GM12874 (cell line): Measurements from ENCODE around the gene MAN2B1.

ENCODE experiments used
- TF ChIP-seq, protein P1 (sequence below): IDR thresholded peaks from 2 replicates; pipeline ENCODE4 v1.5.1; 2011; ENCODE audit warnings: low read depth, mild to moderate bottlenecking, control low read depth, low read length, moderate library complexity; ENCODE audit not compliant: insufficient read depth

MAN2B1 gene

DNA sequence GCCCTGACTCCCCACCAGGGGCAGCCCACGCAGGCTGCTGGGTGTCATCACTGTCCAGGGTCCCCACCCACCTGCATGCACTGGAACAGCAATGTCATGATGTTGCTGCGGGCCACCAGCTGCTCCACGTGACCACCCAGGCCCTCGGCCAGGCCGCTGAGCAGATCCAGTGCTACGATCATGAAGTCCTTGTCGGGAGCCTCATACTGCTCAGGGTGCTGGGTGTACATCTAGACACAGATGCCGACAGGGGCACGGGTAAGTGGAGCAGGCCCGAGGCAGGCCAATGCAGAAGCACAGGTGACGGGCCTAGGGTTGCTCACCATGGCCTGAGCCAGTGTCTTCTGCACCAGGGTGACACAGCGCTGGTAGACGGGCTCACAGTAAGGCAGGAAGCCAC is 38.6 kb upstream of the MAN2B1 start:
- TF ChIP-seq, protein P1, sequence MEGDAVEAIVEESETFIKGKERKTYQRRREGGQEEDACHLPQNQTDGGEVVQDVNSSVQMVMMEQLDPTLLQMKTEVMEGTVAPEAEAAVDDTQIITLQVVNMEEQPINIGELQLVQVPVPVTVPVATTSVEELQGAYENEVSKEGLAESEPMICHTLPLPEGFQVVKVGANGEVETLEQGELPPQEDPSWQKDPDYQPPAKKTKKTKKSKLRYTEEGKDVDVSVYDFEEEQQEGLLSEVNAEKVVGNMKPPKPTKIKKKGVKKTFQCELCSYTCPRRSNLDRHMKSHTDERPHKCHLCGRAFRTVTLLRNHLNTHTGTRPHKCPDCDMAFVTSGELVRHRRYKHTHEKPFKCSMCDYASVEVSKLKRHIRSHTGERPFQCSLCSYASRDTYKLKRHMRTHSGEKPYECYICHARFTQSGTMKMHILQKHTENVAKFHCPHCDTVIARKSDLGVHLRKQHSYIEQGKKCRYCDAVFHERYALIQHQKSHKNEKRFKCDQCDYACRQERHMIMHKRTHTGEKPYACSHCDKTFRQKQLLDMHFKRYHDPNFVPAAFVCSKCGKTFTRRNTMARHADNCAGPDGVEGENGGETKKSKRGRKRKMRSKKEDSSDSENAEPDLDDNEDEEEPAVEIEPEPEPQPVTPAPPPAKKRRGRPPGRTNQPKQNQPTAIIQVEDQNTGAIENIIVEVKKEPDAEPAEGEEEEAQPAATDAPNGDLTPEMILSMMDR, result no peak

DNA sequence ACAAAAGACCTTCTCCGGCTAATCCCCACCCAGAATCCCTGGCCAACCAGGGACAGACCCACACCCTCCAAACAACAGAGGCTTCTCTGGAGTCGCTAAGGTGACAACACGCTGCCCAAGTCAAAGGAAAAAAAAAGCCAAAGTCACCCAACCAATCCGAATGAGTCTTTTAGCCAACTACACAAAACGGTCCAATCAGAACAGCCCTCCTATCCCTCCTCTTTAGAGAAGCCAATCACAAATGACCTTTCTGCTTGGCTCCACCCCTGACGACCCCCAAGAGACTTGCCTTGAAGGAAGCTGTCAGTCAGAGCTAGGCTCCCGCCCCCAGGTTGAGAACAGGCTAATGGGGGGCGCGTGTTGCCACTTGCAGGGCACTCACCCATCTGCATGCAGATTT is 36.5 kb upstream of the MAN2B1 start:
- TF ChIP-seq, protein P1, result no peak

DNA sequence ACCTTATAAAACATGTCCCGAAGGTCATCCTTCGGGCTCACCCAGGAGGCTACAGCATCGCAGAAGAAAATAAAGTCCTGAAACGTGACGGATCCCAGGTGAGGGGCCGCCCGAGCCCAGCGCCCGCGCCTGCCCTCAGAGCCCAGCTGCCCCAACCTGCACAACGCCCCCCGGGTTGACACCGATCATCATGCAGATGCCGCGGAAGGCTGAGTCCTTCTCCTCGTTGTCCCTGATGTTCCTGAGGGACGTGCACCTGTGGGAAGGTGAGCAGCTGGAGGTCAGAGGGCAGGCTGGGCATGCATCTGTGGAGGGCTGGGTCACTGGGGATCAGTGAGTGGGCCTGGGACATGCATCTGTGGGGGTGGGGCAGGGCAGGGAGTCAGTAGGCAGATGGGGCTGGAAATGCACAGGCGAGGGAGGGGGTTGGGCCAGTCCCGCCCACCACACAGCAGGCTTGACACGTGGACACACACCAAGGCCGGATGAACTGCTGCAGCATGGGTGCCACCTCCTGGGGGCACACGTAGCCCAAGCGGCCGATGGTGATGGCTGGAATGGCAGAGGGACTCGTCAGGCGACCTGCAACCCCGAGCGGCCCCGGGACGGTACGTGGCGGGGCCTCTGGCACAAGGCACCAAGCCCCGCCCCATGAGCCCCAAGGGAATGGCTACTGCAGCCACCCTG is 35.2 kb upstream of the MAN2B1 start:
- TF ChIP-seq, protein P1, result no peak

DNA sequence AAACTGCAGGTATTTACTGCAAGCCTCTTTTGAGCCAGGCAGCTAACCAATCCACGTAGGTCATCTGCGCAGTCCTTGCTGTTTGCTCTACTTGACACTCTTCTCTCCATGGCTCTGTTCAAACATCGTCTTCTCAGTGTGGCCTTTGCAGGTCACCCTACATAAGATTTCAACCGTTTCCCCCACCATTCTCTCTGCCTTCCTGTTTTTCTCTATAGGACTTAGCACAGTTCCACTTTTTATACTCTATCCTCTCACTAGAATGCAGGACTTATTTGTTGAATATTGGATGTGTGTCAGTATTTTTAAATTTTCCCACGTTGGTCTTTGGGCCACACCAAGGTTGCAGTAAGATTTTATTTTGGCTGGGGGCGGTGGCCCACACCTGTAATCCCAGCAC is 31.6 kb upstream of the MAN2B1 start:
- TF ChIP-seq, protein P1, result no peak

DNA sequence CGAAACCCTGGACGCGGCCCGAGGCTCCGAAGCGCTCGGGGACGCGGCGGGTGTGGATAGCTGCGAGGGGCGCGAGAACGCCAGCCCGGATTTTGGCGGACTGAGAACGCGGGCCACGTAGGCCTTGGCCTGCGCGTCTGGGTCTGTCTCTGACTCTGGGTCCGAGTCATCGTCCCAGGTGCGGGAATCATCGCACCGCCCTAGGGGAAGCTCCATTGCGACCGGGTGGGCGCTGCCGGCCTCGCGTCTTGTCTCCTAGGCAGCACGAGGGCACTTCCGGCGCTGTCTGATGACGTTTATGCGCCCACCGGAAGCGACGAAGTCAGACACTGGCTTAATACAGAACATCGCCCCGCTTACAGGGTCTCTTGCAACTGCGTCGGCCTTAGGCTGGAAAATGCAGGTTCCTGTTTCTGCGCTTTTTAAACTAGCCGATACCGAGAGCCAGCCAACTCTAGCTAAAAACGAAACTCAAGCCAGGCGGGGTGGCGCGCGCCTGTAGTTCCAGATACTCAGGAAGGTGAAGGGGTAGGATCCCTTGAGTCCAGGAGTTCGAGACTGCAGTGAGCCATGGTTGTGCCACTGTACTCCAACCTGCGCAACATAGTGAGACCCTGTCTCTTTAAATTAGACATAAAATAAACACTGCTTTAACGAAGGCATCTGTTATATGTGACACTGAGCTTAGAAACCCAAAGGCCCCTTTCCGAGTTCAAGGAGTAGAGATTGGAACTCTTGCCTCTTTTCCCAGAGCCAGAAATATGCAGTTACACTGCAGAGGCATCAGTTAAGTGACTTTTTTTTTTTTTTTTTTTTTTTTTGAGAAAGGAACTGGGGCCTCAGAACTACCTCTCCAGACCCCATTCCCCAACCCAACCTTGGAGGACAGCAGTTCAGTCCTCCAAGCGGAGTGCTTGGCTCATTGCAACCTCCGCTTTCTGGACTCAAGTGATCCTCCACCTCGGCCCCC is 30.1 kb upstream of the MAN2B1 start, which contains the start of gene FBXW9:
TSS of gene FBXW9 (minus strand) at position 266 of the 970 bp plus-strand sequence. CDS start at position 216, 50 bp downstream.
- TF ChIP-seq, protein P1, result no peak

DNA sequence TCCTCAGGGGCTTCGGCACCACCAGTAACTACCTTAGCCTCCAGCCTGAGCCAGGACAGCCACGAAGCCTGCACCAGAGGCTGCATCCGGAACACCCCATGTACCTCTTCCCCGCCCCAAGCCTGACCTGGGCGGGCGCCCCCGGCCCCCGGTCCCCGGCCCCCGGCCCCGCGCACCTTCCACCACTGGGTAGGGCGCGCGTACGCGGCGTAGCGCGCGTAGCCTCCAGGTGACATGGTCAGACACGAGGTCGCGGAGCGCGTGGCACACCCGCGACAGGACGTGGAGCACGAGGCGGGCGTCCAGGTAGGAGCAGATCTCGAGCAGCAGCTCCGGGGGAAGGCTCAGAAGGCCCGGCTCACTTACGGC is 29.4 kb upstream of the MAN2B1 start:
- TF ChIP-seq, protein P1, result no peak

DNA sequence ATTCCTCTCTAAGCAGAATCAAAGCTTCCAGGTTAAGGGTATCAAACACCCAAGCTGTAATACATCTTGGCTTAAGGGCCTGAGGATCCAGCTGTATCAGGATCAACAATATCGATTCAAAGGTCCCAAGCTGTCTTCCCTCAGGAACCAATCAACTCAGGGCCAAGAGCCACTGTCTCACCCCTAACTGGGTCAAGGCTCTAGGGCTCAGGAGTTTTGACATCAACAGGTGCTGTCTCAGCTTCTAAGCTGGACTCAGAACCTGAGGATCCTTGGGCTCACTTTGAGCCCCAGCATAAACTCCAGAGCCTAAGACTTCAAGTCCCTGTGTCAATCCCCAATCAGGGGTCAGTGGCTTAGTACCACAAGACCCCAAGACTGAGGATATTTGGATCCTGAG is 29.0 kb upstream of the MAN2B1 start:
- TF ChIP-seq, protein P1, result no peak
